ENCODE measurements around the gene DGKB.
A peak's percentile ranks its signal among the peaks of the same experiment; 100 is the strongest.

DGKB gene

DNA sequence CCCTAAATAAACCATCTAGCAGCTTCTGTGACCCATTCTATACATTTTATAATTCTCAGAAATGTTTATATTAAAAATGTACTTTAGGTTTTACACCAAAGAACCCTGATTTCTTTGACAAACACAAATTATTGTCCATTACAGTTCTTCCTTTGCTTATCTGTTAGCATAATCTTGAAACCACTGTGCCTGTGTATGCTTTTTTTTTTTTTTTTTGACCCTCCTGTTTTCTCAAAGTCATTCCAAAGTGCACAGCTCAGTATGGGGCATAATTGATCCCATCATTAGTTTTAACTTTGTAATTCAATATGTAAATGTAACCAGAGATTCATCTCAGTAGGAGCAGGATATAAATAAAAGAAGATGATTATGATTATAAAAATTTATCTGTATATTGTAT is 229.3 kb downstream of the DGKB start:
- no peak for DNase-seq

DNA sequence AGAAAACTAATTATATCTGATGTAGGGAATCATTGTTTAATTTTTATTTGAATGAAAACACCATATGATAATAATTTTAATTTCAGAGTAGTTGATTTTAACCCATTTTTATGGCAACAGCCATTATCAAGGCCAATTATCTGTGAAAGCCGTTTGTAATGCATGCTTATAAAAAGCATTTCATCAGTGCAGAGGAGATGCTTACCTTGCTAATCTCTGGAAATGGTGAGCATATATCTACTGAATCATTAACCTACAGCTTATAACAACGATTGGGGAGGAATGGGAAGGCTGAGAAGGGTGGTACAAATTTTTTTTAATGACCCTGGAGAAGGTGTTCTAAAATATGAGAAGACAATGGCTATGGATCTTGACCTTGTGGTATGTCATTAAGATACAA is 235.6 kb downstream of the DGKB start:
- DNase-seq, result no peak

GRCh38 chr7:14666304-14666703 is 236.2 kb downstream of the DGKB start:
- no peak for DNase-seq

DNA sequence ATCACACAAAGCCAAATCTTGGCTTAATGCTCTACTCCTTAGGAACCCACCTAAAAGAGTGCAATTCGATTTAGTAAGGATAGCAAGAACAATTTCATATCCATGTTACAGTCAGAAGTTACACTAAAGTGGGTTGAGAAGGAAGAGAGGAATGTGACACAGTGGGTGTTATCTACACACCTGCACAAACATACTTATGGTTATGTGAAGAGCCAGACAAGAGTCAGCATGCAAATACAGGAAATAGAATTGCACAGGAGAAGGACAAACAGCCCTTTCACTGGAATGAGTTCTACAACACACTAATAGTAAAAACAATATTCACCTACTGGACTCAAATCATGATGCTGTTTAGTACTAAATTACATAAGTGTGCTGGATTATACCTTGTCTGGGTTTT is 262.8 kb downstream of the DGKB start:
- DNase-seq, result no peak

DNA sequence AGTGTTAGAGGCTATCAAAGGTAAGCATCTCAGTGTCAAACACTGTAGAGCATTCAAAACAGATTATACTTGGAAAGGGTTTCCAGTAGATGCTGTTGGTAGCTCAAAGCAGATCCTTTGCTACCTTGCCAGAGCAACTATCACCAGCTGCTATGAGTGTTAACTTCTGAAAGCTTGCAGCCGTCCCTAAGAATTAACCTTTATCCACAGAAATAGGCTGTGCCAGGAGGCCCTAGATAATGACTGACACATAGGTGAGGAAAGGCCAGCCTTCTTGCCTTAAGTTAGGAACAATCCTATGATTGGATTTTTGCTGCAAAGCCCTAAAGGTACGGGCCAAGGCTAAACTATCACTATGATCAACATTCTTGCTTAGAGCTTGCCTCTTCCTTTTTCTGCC is 263.2 kb downstream of the DGKB start:
- no peak for DNase-seq

GRCh38 chr7:14637968-14638367 is 264.6 kb downstream of the DGKB start:
- no peak for DNase-seq

GRCh38 chr7:14635955-14636354 is 266.6 kb downstream of the DGKB start:
- DNase-seq, result no peak

GRCh38 chr7:14630048-14630447 is 272.5 kb downstream of the DGKB start:
- no peak for DNase-seq

DNA sequence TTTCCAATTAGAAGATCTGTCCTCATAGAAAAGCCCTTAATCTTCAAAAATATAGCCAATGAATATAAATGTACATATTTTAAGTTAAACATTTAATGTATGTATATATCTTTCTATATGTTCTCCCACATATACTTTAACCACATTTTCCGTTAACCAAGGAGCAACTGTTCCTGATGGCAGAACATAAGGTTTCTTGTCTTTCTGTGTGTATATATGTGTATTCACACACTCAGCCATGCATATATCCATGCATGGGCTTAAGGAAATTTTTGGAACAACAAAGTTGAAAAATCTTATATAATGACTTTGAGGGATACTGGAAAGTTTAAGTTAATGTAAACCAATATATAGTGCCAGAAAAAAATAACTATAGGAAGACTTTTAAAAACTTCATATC is 274.0 kb downstream of the DGKB start:
- no peak for DNase-seq

DNA sequence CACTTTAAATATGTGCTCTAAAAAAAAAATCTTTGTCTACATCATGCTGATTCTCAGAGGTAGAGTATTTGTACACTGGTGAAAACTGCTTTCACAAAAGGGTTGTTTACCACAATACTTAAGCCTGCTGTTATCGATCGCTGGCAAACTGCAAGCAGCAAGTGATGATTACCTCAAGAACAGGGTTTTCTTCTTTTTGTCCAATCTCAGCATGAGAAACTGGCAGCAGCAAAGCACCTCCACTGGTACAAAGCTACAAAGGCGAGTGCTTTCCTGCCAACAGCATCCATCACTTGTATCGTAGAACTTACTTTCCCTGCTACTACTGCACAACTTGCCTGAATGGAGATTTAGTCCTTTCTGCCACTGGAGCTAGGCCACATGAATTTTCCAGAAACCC is 276.5 kb downstream of the DGKB start:
- DNase-seq, result no peak

GRCh38 chr7:14622559-14622958 is 280.0 kb downstream of the DGKB start:
- DNase-seq, result no peak

GRCh38 chr7:14606101-14606500 is 296.4 kb downstream of the DGKB start:
- peak; percentile 26 for DNase-seq

GRCh38 chr7:14604606-14605005 is 297.9 kb downstream of the DGKB start:
- DNase-seq, result peak; percentile 63

GRCh38 chr7:14602851-14603250 is 299.7 kb downstream of the DGKB start:
- DNase-seq, result peak; percentile 10

DNA sequence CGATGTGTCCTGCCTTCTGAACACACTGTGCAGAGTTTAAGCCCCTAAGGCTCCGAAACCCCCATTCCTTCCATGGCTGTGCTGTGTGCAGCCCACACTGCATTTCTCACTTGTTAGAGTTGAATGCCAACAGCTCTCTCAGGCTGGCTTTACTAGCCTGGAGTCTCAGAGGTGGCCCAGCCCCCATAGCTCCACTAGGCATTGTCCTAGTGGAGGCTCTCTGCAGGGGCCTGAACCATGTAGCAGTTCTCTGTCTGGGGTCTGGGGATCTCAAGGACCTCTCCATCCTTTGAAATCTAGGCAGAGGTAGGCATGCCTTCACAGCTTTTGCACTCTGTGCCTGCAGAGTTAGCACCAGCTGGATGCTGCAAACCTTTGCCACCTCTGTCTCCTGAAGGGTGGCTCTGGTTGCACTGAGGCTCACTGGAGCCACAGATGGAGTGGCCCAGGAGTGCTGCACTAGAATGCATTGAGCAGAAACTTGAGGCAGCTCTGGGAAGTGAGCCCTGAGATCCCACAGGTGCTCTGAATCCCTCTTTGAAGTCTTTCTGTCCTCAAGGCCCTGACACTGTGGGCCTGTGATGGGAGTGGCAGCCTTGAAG is 301.7 kb downstream of the DGKB start:
- DNase-seq, result no peak

- peak; percentile 38 for DNase-seq
Observed at GRCh38 chr7:14598978-14599377, 303.6 kb downstream of the DGKB start.

- peak; percentile 68 for DNase-seq
Observed at GRCh38 chr7:14596421-14596820, 306.1 kb downstream of the DGKB start.

DNA sequence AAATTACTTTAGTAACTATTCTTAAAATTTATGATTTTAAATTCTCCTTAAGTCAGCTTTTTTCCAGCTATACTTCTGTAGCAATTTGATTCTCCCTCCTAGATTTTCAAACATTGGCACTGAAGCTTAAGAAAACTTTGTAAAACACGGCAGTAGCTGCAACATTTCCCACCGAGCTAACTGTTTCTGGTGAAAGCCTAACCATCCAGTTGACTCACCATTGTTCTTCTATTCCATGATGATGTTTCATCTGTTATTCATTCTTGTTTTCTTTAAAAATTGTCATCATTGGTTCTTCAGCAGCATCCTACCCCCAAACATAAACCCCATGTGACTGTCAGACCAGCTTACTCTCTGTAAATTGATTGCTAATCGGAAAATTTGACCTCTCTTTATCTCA is 312.3 kb downstream of the DGKB start:
- peak; percentile 30 for DNase-seq

GRCh38 chr7:14585232-14585631 is 317.3 kb downstream of the DGKB start:
- DNase-seq, result no peak

DNA sequence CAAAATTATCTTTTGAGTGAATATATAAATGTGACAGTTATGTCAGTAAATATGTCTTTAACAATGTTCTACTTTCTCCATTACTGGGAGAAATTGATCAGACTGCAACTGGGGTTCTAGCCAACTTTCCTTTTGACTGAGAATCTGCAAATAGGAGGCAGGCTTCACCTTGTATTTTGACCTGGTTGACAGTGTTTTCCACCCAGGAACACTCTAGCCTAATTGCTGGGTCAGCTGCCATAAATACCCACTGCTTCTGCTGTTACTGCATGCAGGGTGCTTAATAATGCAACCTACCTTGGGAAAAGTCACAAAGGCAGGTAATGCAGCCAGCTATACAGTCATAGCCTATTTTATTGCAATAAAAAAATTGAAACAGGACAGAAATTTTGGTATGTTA is 319.0 kb downstream of the DGKB start:
- no peak for DNase-seq

- no peak for DNase-seq
Observed at GRCh38 chr7:14582010-14582409, 320.5 kb downstream of the DGKB start.

DNA sequence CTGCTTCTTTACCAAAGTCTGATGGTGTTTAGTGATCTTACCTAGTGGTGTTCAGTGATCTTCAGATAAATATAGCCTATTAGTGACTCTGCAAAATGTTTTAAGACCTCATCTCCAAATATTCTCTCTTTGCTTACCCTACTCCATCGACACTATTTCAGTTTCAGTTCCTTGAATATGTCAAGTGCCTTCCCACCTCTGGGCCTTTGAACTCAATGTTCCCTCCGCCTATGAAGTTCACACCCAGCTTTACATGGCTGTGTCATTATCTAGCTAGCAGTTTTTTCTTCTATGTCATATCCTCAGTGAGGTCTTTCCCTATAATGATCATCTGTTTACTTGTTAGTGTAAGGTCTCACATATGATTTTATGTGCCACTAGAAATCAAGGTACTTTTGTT is 322.6 kb downstream of the DGKB start:
- DNase-seq, result no peak

DNA sequence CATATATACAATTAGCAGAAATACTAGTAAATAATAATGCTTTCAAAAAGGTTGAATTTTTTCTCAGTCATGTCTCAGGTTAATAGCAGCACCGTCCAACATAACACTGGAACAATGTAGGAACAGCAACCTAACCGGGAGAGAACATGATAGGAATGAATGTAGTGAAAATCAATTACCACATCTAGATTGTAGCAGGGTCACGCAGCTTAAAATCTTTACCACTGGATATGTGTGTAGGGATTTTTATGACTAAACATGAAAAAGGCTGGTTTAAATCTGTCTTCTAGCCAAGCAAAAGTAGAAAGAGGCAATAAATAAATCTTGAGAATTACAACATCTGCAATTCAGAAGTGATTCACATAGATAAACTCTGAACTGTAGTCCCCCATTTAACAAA is 326.0 kb downstream of the DGKB start:
- DNase-seq, result no peak

GRCh38 chr7:14570750-14571607 is 331.6 kb downstream of the DGKB start:
- DNase-seq, result no peak

- no peak for DNase-seq
Observed at GRCh38 chr7:14552060-14552459, 350.5 kb downstream of the DGKB start.

Data from HCEC 1CT (cell line).